ENCODE measurements around the gene SLC38A11. TPM values are rescaled to one million over a fixed set of nuclear protein-coding genes. Genes with fewer than 3 reads are reported as not detected.

SLC38A11 gene
- total RNA-seq, 2 donors from 2014 or later, result 0.85 to 2.0 TPM

GRCh38 chr2:164974221-164974620 lies 18.9 kb upstream of the SLC38A11 start:
- Histone ChIP-seq H3K36me3 (no peaks in the 10 kb centered on the region), H3K4me1 (ENCODE audit: control insufficient read depth in 1 of 2, low read depth in 2 of 2) (no peaks in the 10 kb centered on the region), H3K4me3 (no peak overlapping the region), H3K27ac (no peak overlapping the region), H3K27me3 (replicated peaks; ENCODE audit: insufficient read depth) (no peaks in the 10 kb centered on the region), H3K9me3 (no peaks in the 10 kb centered on the region)
- no peak for TF ChIP-seq CTCF (IDR thresholded peaks at IDR 0.05)
- DNase-seq (ENCODE audit: low spot score), result no peak
- ATAC-seq (ENCODE audit: insufficient number of reproducible peaks, low FRiP score, low read depth), result no peak

- Histone ChIP-seq H3K4me1 (ENCODE audit: control insufficient read depth in 1 of 2, low read depth in 2 of 2) (peaks cover 4 to 5% of the 10 kb centered on the region in 2 donors), H3K9me3 (no peaks in the 10 kb centered on the region), H3K36me3 (no peaks in the 10 kb centered on the region), H3K4me3 (no peak overlapping the region), H3K27me3 (replicated peaks; ENCODE audit: insufficient read depth) (no peaks in the 10 kb centered on the region), H3K27ac (no peak overlapping the region)
- no peak for TF ChIP-seq CTCF (IDR thresholded peaks at IDR 0.05)
- ATAC-seq (ENCODE audit: insufficient number of reproducible peaks, low FRiP score, low read depth), result no peak
- DNase-seq (ENCODE audit: low spot score), result no peak
Measured at GRCh38 chr2:164972216-164972615, 16.9 kb upstream of the SLC38A11 start.

GRCh38 chr2:164969909-164970690 lies 14.8 kb upstream of the SLC38A11 start:
- H3K9me3 ChIP-seq, result no peaks in the 10 kb centered on the region
- H3K36me3 ChIP-seq, result no peaks in the 10 kb centered on the region
- DNase-seq (ENCODE audit: low spot score), result no peak
- ATAC-seq (ENCODE audit: insufficient number of reproducible peaks, low FRiP score, low read depth), result no peak
- no peaks in the 10 kb centered on the region for H3K27me3 ChIP-seq (replicated peaks; ENCODE audit: insufficient read depth)
- no peak for TF ChIP-seq CTCF (IDR thresholded peaks at IDR 0.05)
- H3K4me3 ChIP-seq, result no peak overlapping the region
- H3K4me1 ChIP-seq (ENCODE audit: control insufficient read depth in 1 of 2, low read depth in 2 of 2), result peaks cover 4 to 5% of the 10 kb centered on the region in 2 donors
- no peak overlapping the region for H3K27ac ChIP-seq

GRCh38 chr2:164967781-164968228 lies 12.5 kb upstream of the SLC38A11 start:
- DNase-seq (ENCODE audit: low spot score) (no peak), ATAC-seq (ENCODE audit: insufficient number of reproducible peaks, low FRiP score, low read depth) (peak; percentile 90)
- TF ChIP-seq CTCF (IDR thresholded peaks at IDR 0.05), result no peak
- peaks cover 4 to 5% of the 10 kb centered on the region in 2 donors for H3K4me1 ChIP-seq (ENCODE audit: control insufficient read depth in 1 of 2, low read depth in 2 of 2)
- no peaks in the 10 kb centered on the region for H3K27me3 ChIP-seq (replicated peaks; ENCODE audit: insufficient read depth)
- no peaks in the 10 kb centered on the region for H3K36me3 ChIP-seq
- no peaks in the 10 kb centered on the region for H3K9me3 ChIP-seq
- H3K27ac ChIP-seq, result peak overlapping the region in 1 of 2 donors; percentile 68
- no peak overlapping the region for H3K4me3 ChIP-seq

- no peak for DNase-seq (ENCODE audit: low spot score)
- peak overlapping the region in 1 of 2 donors; percentile 68 for H3K27ac ChIP-seq
- H3K4me1 ChIP-seq (ENCODE audit: control insufficient read depth in 1 of 2, low read depth in 2 of 2), result peaks cover 4 to 5% of the 10 kb centered on the region in 2 donors
- H3K9me3 ChIP-seq, result no peaks in the 10 kb centered on the region
- no peak for TF ChIP-seq CTCF (IDR thresholded peaks at IDR 0.05)
- ATAC-seq (ENCODE audit: insufficient number of reproducible peaks, low FRiP score, low read depth), result no peak
- no peak overlapping the region for H3K4me3 ChIP-seq
- H3K36me3 ChIP-seq, result no peaks in the 10 kb centered on the region
- H3K27me3 ChIP-seq (replicated peaks; ENCODE audit: insufficient read depth), result no peaks in the 10 kb centered on the region
Measured at GRCh38 chr2:164967361-164967760, 12.0 kb upstream of the SLC38A11 start.

Data from thoracic aorta (tissue), 2 donors.